Retinal pigment epithelial cell (primary cell): Measurements from ENCODE around the gene MAP1B.

Experiments used
- DNase-seq: peaks from one replicate; pipeline ENCODE4 v3.0.0-alpha.2; 2010; ENCODE audit warnings: low read depth
- H3K4me3 ChIP-seq: 2 replicates; pipeline ENCODE4 v1.5.1; 2011; ENCODE audit warnings: mild to moderate bottlenecking, low read length, control low read depth, moderate library complexity
- TF ChIP-seq, protein P1 (sequence below): conservative IDR thresholded peaks from 2 replicates; pipeline ENCODE4 v1.5.1; 2011; ENCODE audit warnings: low read depth, low read length, control low read depth, inconsistent platforms

MAP1B gene

DNA sequence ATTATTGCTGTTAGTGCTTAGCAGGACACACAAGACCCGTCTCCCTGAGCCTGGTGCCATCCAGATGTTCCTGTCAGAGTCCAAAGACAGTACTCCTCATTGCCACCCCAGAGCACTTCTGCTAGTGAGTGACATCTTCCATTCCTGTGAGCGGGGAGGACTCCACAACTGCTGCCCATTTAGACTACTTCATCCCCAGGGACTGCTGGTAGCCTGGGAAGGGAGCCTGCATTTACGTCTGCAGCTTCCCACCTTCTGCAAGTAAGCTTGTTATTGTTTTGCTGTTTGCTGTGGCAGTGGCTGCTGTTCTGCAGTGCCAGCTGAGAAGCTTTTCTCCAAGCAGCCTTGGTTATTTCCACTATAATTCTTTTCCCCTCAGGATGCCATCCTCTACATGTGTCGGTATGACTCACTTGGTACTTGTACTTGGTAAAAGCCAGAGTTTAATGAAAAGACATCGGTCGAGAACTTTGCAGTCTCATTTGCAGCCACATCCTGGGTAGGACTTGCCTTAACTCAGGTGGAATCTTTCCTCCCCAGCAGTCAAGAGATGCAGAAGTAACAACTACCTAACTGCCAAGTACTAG, 10.6 kb upstream of the MAP1B start:
- TF ChIP-seq, protein P1, sequence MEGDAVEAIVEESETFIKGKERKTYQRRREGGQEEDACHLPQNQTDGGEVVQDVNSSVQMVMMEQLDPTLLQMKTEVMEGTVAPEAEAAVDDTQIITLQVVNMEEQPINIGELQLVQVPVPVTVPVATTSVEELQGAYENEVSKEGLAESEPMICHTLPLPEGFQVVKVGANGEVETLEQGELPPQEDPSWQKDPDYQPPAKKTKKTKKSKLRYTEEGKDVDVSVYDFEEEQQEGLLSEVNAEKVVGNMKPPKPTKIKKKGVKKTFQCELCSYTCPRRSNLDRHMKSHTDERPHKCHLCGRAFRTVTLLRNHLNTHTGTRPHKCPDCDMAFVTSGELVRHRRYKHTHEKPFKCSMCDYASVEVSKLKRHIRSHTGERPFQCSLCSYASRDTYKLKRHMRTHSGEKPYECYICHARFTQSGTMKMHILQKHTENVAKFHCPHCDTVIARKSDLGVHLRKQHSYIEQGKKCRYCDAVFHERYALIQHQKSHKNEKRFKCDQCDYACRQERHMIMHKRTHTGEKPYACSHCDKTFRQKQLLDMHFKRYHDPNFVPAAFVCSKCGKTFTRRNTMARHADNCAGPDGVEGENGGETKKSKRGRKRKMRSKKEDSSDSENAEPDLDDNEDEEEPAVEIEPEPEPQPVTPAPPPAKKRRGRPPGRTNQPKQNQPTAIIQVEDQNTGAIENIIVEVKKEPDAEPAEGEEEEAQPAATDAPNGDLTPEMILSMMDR: no peak
- H3K4me3 ChIP-seq: no peak overlapping the region
- no peak for DNase-seq

DNA sequence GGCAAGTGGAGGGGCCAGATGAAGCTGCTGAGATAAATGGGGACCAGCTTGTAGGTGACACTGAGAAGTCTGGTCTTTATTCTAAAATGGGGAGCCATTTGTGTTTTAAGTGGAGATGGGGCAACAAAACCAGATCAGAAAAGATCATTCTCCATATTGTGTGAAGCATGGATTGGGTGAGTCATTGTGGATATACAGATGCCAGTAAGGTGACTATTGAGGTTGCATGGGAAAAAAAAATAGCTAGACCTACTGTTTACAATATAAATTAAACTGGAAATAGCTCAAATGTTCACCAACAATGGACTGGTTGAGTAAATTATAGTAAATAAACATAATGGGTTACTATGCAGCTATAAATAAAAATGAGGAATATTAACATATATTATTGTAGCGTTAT, 5.4 kb upstream of the MAP1B start:
- TF ChIP-seq, protein P1: no peak
- no peak for DNase-seq
- H3K4me3 ChIP-seq: no peak overlapping the region

DNA sequence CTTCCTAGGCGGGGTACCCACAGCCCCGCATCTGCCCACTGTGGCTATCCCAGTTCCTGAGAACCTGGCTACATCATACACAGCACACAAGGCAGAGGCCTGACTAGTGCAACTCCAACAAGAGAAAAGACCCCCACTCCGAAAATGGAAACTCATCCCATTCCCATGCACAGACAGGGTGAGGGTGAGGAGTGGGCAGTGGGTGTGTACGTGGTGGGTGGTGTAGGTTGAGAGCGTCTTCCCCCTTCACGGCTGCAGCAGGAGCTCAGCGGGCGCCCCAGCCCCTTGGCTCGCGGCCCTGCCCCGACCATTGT, 501 bp upstream of the MAP1B start:
- H3K4me3 ChIP-seq: peak overlapping the region; percentile 84
- TF ChIP-seq, protein P1: no peak
- no peak for DNase-seq

DNA sequence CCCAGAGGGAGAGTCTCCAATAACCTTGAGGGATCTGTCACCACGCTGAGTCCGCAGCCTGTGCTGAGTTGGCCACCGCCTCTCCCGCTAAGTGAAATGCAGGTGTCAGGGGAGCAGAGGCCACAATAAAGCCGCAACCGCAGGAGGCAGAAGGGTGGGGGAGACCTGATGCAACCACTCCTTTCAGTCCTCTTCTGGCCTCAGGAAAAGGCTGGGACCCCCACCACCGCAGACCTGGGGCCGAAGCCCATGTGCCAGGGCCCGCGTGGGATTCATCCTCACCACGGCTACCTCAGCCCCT, 576 bp downstream of the MAP1B start:
- TF ChIP-seq, protein P1: no peak
- H3K4me3 ChIP-seq: peak overlapping the region; percentile 84

DNA sequence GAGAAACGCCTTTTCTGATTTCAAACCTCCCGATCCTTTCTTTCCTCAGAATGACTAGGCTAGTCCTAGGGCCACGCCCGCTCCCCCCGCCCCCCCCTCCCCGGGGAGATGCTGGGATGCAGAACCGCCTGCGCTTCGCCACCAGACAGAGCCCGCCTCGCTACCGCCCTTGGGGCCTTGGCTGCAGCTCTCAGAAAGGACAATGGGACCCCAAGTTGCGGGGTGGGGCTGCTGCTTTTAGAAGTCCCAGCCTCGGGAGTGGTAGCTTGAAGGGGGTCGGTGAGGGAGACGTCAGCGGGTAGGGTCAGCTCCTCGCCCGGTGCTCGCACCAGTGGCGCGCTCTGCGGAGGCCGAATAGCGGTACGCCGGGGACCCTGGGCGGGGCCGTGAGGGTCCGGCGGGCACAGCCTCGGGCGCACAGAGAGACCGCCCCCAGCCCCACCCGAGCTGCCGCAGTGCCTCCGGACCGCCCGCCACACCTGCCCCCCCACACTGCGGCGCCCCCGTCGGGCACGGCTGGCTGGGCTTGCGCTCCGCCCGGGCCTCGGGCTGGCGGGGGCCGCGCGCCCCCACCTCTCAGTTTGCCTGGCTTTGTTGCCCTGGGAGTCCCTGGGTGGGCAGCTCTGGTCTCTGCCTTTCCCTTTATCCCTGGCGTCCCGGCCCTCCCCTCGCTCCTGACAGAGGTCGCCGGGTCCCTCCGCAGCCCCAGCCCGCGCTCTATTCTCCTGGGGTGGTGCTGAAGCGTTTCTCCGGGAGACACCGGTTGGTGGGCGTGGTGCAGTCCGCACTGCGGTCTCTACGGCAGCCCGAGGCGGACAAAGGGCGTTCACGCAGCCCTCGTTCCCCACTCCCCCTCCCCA, 1.2 kb downstream of the MAP1B start:
- TF ChIP-seq, protein P1: no peak
- H3K4me3 ChIP-seq: peak overlapping the region; percentile 84
- DNase-seq: no peak

More for the DNA sequence above, 576 bp downstream of the MAP1B start:
- no peak for DNase-seq

DNA sequence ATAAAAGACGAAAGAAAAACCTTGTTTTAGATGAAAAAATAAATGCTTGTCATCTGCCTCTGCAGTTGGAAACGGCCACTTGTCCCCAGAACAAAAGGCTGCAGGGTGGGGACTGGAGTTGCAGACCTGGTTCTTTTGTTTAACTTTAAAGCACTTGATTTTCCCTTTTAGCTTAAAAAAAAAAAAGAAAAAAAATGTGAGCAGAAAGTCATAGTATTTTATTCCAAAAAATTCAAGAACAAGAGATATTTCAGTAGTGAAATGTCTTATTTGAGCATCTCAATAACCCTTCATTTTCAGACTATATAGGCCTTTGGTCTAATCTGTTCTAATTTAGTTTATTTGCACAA, 1.8 kb downstream of the MAP1B start:
- TF ChIP-seq, protein P1: no peak
- H3K4me3 ChIP-seq: peak overlapping the region; percentile 84
- no peak for DNase-seq

DNA sequence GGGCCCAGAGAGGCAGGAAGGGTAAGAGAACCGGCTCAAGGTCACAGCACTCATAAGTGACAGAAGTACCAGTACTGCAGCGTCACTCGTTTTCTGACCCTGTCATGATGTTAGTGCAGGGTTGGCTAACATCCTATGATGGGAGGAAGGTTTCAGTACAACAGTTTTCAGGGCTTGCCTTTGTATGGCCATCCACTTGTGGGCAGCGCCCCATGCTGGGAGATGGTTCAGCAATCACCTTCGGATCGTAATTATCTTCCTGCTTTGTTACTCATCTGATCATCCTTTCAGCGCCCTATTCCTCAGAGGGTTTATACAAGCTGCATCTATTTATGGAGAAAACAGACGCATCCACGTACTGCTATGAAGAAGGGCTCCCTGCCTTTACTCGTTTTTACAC, 2.4 kb downstream of the MAP1B start:
- peak overlapping the region; percentile 84 for H3K4me3 ChIP-seq

More for the DNA sequence above, 2.4 kb downstream of the MAP1B start:
- TF ChIP-seq, protein P1: peak; percentile 19
- DNase-seq: no peak
